Small intestine (tissue), 7 donors: Measurements from ENCODE around the gene PHLDA3. TPM values are rescaled to one million over a fixed set of nuclear protein-coding genes. Genes with fewer than 3 reads are reported as not detected.

ENCODE experiments used
- DNase-seq, 2 donors: peaks; one replicate each; pipeline versions ENCODE4 v3.0.0 to v3.0.0-alpha.2; 2013
- FAIRE-seq: peaks from 2 replicates; lab custom pipeline; 2012; peaks lifted over from hg19 to GRCh38; lab: Jason Lieb, UNC
- H3K27ac ChIP-seq, 3 donors: one replicate each; pipeline ENCODE4 v1.5.1; 2013; ENCODE audit warnings: low read length in 2 of 3, mild to moderate bottlenecking in 2 of 3, control low read depth in 1 of 3, inconsistent platforms in 1 of 3, low read depth in 1 of 3, moderate library complexity in 1 of 3
- H3K27me3 ChIP-seq, 3 donors: one replicate each; pipeline ENCODE4 v1.6.1; 2013; ENCODE audit warnings: low read length in 3 of 3, inconsistent platforms in 1 of 3; ENCODE audit not compliant: control insufficient read depth in 3 of 3, insufficient read depth in 3 of 3
- H3K36me3 ChIP-seq, 3 donors: one replicate each; pipeline ENCODE4 v1.6.1; 2013; ENCODE audit warnings: low read length in 3 of 3, inconsistent platforms in 1 of 3, low read depth in 1 of 3, mild to moderate bottlenecking in 1 of 3, moderate library complexity in 1 of 3; ENCODE audit not compliant: control insufficient read depth in 3 of 3, insufficient read depth in 2 of 3
- H3K4me1 ChIP-seq, 3 donors: one replicate each; pipeline ENCODE4 v1.6.1; 2013; ENCODE audit warnings: low read length in 2 of 3, inconsistent platforms in 1 of 3, low read depth in 1 of 3, mild to moderate bottlenecking in 1 of 3, moderate library complexity in 1 of 3; ENCODE audit not compliant: control insufficient read depth in 3 of 3, insufficient read depth in 2 of 3
- H3K4me3 ChIP-seq, 3 donors: one replicate each; pipeline ENCODE4 v1.5.1; 2013; ENCODE audit warnings: low read length in 3 of 3, control low read depth in 1 of 3, inconsistent platforms in 1 of 3, low read depth in 1 of 3, mild to moderate bottlenecking in 1 of 3, moderate library complexity in 1 of 3
- H3K9me3 ChIP-seq, 2 donors: one replicate each; pipeline ENCODE4 v1.6.1; 2013; ENCODE audit warnings: low read depth in 1 of 2, low read length in 1 of 2; ENCODE audit not compliant: control insufficient read depth in 2 of 2, insufficient read depth in 1 of 2
- WGBS, 3 donors: extraction: QIAGEN DNeasy Blood & Tissue Kit; methylation state at CpG; one replicate each; pipeline ENCODE4 v1.1.7; 2013; 5-methylcytosine and 5-hydroxymethylcytosine counted together
- polyA plus RNA-seq, 4 donors: library from polyadenylated mRNA; stranded (reverse) in 3 of 4; unstranded in 1 of 4; fragments of 200-250 nt in 3 of 4; fragments of 120-200 nt in 1 of 4; gene quantifications; one replicate each; pipeline versions ENCODE4 v1.2.1 to v1.2.3, GENCODE V29; 2013
- donor health status: healthy with polysubstance abuse.
- donor health status: control.
- donor health status: control.
- donor health status: Bipolar disorder and iron deficiency.
- donor health status: healthy.

Gene PHLDA3
- polyA plus RNA-seq, 4 donors = 0.89 to 13.3 (median 5.0) TPM

GRCh38 chr1:201454608-201455007 is 14.4 kb downstream of the PHLDA3 start:
- FAIRE-seq = no peak
- 78 to 82% (median 78%) methylated on average over 4 of the region's 4 CpGs for WGBS, 3 donors
- no peaks in the 10 kb centered on the region for H3K36me3 ChIP-seq

GRCh38 chr1:201452866-201453265 is 16.1 kb downstream of the PHLDA3 start:
- FAIRE-seq = no peak

More at GRCh38 chr1:201454608-201455007, 14.4 kb downstream of the PHLDA3 start:
- Histone ChIP-seq H3K4me1 (peaks cover 0 to 6% (median 0%) of the 10 kb centered on the region in 3 donors), H3K9me3 (peaks cover 0 to 5% of the 10 kb centered on the region in 2 donors), H3K27ac (no peak overlapping the region), H3K27me3 (no peaks in the 10 kb centered on the region), H3K4me3 (no peak overlapping the region)
- no peak for DNase-seq

GRCh38 chr1:201450721-201451291 is 18.2 kb downstream of the PHLDA3 start:
- no peaks in the 10 kb centered on the region for H3K27me3 ChIP-seq
- H3K27ac ChIP-seq = peak overlapping the region in 2 of 3 donors; percentile 20 to 59
- H3K4me3 ChIP-seq = no peak overlapping the region
- DNase-seq (peak in 1 of 2 donors; percentile 40), FAIRE-seq (no peak)
- H3K9me3 ChIP-seq = peaks cover 0 to 5% of the 10 kb centered on the region in 2 donors
- H3K4me1 ChIP-seq = peaks cover 0 to 8% (median 0%) of the 10 kb centered on the region in 3 donors
- H3K36me3 ChIP-seq = no peaks in the 10 kb centered on the region
- 20 to 46% (median 40%) methylated on average over 12 of the region's 12 CpGs for WGBS, 3 donors

More at GRCh38 chr1:201452866-201453265, 16.1 kb downstream of the PHLDA3 start:
- Histone ChIP-seq H3K9me3 (peaks cover 0 to 5% of the 10 kb centered on the region in 2 donors), H3K36me3 (no peaks in the 10 kb centered on the region), H3K27me3 (no peaks in the 10 kb centered on the region), H3K4me3 (no peak overlapping the region), H3K4me1 (peaks cover 0 to 8% (median 0%) of the 10 kb centered on the region in 3 donors), H3K27ac (no peak overlapping the region)
- 51 to 69% (median 60%) methylated on average over 4 of the region's 4 CpGs for WGBS, 3 donors
- no peak for DNase-seq

GRCh38 chr1:201448990-201449389 is 20.0 kb downstream of the PHLDA3 start:
- no peak overlapping the region for H3K27ac ChIP-seq
- H3K4me1 ChIP-seq = peaks cover 0 to 8% (median 0%) of the 10 kb centered on the region in 3 donors
- DNase-seq = no peak
- H3K27me3 ChIP-seq = peaks cover 0 to 4% (median 0%) of the 10 kb centered on the region in 3 donors
- WGBS, 3 donors = 70 to 85% (median 76%) methylated on average over 5 of the region's 5 CpGs
- H3K9me3 ChIP-seq = peaks cover 0 to 5% of the 10 kb centered on the region in 2 donors
- no peaks in the 10 kb centered on the region for H3K36me3 ChIP-seq
- H3K4me3 ChIP-seq = no peak overlapping the region
- no peak for FAIRE-seq

- H3K27me3 ChIP-seq = peaks cover 0 to 4% (median 0%) of the 10 kb centered on the region in 3 donors
- no peaks in the 10 kb centered on the region for H3K36me3 ChIP-seq
- DNase-seq (peak; percentile 63 to 86), FAIRE-seq (no peak)
- no peak overlapping the region for H3K4me3 ChIP-seq
- H3K4me1 ChIP-seq = peaks cover 0 to 8% (median 0%) of the 10 kb centered on the region in 3 donors
- WGBS, 3 donors = 26 to 37% (median 30%) methylated on average over 20 of the region's 20 CpGs
- H3K9me3 ChIP-seq = peaks cover 0 to 2% of the 10 kb centered on the region in 2 donors
- no peak overlapping the region for H3K27ac ChIP-seq
Measured at GRCh38 chr1:201447903-201448871, 20.8 kb downstream of the PHLDA3 start.

GRCh38 chr1:201445310-201445709 is 23.7 kb downstream of the PHLDA3 start:
- Histone ChIP-seq H3K9me3 (no peaks in the 10 kb centered on the region), H3K27me3 (peaks cover 0 to 4% (median 0%) of the 10 kb centered on the region in 3 donors), H3K4me3 (no peak overlapping the region), H3K36me3 (no peaks in the 10 kb centered on the region), H3K27ac (no peak overlapping the region), H3K4me1 (peaks cover 0 to 2% (median 0%) of the 10 kb centered on the region in 3 donors)
- FAIRE-seq (no peak), DNase-seq (no peak)
- WGBS, 3 donors = 66 to 83% (median 74%) methylated on average over 6 of the region's 6 CpGs

- FAIRE-seq (no peak), DNase-seq (no peak)
- Histone ChIP-seq H3K4me1 (peaks cover 0 to 2% (median 0%) of the 10 kb centered on the region in 3 donors), H3K36me3 (no peaks in the 10 kb centered on the region), H3K27ac (no peak overlapping the region), H3K9me3 (no peaks in the 10 kb centered on the region), H3K27me3 (peaks cover 0 to 4% (median 0%) of the 10 kb centered on the region in 3 donors), H3K4me3 (no peak overlapping the region)
- 74 to 90% (median 77%) methylated on average over 4 of the region's 4 CpGs for WGBS, 3 donors
Measured at GRCh38 chr1:201444792-201445191, 24.2 kb downstream of the PHLDA3 start.

GRCh38 chr1:201443747-201444146 is 25.2 kb downstream of the PHLDA3 start:
- H3K4me1 ChIP-seq = peaks cover 0 to 2% (median 0%) of the 10 kb centered on the region in 3 donors
- no peak for FAIRE-seq
- peaks cover 0 to 4% (median 0%) of the 10 kb centered on the region in 3 donors for H3K27me3 ChIP-seq
- 85 to 92% (median 87%) methylated on average over 7 of the region's 7 CpGs for WGBS, 3 donors
- no peaks in the 10 kb centered on the region for H3K36me3 ChIP-seq
- no peak overlapping the region for H3K27ac ChIP-seq
- no peak overlapping the region for H3K4me3 ChIP-seq
- no peak for DNase-seq
- no peaks in the 10 kb centered on the region for H3K9me3 ChIP-seq
